HG02610 (cell line): ENCODE measurements around the gene GP1BB.

Experiments used
- ATAC-seq: cut with Tn5 transposase; IDR thresholded peaks from one replicate; pipeline ENCODE4 v1.9.1; 2021; ENCODE audit warnings: mild to moderate bottlenecking, moderate library complexity; ENCODE audit not compliant: unreplicated experiment

GP1BB gene

DNA sequence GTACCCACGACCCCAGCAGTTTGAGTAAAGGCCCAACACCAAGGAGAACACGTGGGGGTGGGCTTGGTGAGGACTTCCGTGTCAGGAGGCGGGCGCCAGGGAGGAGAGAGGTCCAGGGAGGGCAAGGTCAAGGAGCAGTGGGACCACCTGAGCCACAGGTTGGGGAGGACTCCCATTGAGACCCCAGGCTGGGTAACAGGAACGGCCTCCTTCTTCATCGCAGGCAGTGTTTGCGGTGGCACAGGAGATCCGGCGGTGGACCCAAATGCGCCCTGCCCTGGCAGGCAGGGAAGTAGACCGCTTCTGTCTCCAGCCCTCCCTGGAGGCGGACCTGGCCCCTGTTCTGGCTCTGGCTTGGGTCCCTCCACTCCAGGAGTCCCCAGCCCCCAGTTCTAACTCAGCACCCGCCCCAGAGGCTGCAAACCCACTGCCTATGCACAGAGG is 31.4 kb downstream of the GP1BB start:
- ATAC-seq, result no peak

DNA sequence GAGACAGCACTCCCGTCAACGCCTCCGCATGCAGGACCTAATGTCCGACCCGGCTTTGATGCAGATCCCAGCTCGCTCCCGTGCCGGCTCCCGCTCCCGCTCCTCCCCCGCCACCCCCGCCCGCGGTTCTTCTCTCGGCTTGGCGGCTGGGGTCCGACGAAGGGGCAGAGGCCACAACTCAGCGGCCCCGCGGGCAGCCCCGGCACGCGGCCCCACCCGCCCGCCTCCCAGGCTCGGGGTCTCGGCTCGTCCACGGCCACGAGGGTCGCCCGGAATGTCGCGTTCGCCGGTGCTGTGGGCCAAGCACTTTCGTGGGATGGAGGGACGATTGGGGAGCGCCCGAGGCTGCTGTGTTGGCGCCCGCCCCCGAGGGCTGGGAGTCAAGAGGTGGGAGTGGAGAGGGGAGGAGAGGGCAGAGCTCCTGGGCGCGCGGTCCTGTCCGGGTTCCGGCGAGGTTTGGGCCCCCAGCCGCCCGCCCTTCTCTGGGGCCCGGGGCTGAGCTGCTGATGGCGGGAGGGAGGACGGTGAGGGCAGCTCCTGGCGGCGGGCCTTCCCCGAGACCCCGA is 31.9 kb downstream of the GP1BB start:
- no peak for ATAC-seq

DNA sequence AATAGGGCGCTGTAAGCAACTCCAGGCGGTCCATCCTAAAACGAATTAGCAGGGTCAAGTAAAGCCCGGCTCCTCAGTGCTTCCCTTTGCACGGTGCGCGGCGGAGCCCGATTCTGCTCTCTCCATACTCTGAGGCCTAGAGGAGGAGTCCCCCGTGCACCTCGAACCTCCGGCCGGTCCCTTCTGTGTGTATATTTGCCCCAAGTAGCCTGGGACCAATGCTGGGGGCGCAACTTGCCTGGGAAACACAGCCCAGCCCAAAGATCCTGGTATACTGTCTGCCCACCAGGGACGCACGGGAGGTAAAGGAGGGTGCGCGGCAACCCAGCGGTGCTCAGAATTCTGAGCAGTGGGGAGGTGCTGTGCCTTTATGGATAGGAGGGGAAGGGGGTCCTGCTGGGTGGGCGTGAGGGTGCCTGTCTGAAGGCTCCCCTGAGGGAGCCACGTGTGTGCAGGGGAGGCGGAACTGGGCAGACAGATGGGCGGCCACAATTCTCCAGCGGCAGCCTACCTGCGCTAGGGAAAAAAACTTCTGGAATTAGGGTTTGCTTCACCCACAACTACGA is 32.5 kb downstream of the GP1BB start:
- ATAC-seq, result no peak

DNA sequence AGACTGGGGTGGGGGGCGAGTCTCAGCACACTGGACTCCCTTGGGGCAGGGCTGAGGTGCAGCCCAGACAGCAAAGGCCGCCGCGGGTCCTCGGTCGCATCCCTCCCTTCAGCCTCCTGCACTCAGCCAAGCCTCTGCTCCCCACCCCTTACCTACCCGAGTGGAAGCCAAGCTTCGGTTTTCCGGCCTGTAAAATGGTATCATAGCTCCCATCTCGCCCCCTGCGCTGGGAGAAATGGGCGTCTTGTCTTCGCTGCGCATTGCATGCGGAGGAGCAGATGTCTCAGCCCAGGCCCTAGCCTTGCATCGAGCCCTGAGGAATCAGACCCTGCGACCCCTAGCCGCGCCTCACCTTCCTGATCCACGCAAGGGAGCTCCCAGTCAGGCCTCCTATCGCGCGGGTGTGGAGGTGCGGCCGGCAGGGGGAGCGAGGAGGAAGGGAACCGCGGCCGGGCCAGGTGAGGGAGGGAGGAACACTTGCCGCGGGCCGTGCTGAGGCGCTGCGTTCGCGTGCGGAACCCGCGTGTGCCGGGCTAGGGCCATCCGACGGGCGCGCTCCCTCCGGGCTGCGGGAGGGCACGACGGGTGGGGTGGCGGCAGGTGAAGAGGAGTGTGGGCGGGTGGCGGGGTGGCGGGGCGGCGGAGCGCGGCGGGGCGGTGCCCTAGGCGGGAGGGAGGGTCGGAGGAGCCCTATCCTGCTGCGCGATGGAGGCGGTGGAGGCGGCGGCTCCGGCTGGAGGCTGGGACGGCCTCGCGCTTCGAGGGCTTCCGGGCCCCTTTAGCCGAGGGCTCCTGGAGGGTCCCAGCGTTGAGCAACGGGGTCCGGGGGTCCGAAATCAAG is 33.2 kb downstream of the GP1BB start:
- ATAC-seq, result no peak

- ATAC-seq, result no peak
Measured at GRCh38 chr22:19757140-19757984, 34.0 kb downstream of the GP1BB start.

GRCh38 chr22:19757985-19758895 is 34.9 kb downstream of the GP1BB start:
- ATAC-seq, result no peak

GRCh38 chr22:19758896-19759426 is 35.6 kb downstream of the GP1BB start:
- no peak for ATAC-seq

DNA sequence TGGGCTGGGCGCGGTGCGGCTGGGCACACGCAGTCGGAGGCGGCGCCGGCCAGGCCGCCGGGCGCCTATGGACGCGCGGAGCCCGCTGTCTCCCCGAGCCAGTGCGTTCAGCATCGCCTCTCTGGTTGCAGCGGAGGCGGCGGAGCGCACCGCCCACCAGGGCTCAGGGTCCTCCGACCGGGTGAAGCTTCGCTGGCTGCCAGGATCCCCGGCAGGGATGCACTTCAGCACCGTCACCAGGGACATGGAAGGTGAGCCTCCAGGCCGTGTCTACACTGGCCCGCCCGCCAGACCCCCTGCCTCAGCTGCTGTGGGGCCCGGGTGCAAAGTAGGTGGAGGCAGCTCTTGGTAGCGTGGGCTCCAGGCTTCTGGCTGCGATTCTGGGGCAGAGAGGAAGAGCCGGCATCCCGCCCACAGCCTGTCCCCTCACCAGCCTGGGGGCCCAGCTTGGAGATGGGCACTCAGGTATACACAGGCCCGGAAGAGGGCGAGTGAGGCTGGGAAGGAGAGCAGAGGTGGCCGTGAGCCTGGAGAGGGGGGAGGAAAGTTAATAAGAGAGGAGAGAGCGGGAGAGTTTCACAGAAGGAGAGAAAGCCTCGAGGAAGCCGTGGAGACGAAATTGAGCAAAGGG is 36.2 kb downstream of the GP1BB start:
- ATAC-seq, result no peak

DNA sequence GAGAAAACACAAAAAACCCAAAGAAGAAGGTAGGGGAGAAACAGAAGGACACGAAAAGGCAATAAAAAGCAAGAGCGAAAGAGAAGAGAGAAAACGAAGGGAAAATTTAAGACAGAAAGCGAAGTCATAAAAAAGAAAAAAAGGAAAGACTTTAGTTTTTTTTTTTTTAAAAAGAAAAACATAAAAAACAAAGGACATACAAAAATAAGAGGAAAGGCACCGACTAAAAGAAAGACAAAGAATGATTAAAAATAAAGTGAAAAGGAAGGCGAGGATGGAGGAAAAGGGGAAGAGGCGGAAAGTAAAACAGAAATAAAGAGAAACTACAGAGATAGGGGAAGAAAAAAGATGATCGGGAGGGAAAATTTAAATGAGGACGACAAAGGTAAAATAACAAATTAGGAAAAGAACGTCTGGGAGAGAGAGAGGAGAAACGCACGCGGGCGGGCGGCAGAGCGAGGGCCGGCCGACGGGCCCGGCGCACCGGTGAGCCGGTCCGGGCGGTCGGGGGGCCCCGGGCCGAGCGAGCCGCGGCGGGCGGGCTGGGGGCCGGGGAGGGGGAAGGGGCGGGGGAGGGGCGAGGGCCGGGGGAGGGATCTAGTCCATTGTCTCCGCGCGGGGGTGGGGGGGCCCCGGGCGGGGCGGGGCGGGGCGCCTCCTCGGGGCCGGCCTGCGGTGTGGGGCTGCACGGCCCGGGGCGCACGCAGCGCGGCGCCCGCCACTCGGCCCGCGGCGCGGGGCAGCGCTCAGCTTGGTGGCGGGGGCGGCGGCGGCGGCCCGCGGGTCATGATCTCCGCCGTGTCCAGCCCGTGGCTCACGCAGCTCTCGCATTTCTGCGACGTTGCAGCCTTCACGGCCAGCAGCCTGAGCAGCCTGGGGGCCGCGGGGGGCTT is 37.0 kb downstream of the GP1BB start, which contains the start of gene TBX1:
Gene TBX1 (plus strand): TSS at position 721 of the 893 bp plus-strand sequence. CDS start 66 bp downstream, at position 787.
- ATAC-seq, result no peak

GRCh38 chr22:19760951-19761724 is 37.8 kb downstream of the GP1BB start:
- ATAC-seq, result no peak

- no peak for ATAC-seq
Measured at GRCh38 chr22:19761725-19762567, 38.6 kb downstream of the GP1BB start.

- no peak for ATAC-seq
Measured at GRCh38 chr22:19762568-19763457, 39.5 kb downstream of the GP1BB start.

DNA sequence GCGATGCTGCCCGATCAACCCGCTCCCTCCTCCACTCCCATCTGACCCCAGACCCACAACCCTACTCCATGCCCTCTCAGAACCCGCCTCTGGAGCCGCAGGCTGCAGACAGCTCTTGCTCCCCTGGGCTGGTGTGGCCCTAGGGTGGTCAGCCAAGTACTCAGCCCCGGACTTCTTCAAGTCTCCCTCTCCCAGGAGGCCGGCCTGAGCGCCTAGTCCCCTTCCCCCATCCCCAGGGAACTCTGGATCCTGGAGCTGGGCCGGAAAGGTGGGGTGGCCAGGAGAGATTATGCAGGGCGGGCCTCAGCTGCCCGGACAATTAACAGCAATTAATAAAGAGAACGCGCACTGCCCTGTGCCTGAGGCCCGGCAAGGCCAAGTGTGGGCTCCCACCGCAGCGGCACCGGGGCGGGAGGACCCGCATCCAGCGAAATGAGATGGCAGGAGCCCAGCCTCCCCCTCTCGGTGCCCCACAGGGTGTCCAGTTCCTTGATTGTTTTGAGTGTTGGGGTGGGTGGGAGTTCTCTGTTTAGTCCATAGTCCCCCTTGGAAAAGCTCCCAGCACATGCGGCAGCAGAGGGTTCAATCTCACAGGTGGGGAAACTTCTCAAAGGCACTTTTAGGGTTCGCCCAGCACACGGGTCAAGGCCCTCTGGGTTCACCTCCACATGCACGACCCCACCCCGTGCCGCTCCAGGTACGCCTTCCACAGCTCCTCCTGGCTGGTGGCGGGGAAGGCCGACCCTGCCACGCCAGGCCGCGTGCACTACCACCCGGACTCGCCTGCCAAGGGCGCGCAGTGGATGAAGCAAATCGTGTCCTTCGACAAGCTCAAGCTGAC is 40.3 kb downstream of the GP1BB start:
- ATAC-seq, result no peak

DNA sequence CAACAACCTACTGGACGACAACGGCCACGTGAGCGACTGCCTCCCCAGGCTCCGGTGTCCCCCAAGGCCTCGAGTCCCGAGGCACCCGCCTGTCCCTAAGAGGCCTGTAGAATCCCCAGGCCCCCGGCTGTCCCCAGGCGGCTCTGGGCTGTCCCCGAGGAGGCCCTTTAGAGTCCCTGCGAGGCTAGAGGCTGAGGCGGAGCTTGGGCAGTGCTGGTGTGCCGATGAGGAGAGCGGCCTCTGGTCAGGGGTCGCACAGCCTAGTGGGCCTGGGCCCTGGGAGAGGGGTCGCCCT is 40.9 kb downstream of the GP1BB start:
- ATAC-seq, result no peak
